ENCODE measurements around the gene CSK.

Gene CSK

DNA sequence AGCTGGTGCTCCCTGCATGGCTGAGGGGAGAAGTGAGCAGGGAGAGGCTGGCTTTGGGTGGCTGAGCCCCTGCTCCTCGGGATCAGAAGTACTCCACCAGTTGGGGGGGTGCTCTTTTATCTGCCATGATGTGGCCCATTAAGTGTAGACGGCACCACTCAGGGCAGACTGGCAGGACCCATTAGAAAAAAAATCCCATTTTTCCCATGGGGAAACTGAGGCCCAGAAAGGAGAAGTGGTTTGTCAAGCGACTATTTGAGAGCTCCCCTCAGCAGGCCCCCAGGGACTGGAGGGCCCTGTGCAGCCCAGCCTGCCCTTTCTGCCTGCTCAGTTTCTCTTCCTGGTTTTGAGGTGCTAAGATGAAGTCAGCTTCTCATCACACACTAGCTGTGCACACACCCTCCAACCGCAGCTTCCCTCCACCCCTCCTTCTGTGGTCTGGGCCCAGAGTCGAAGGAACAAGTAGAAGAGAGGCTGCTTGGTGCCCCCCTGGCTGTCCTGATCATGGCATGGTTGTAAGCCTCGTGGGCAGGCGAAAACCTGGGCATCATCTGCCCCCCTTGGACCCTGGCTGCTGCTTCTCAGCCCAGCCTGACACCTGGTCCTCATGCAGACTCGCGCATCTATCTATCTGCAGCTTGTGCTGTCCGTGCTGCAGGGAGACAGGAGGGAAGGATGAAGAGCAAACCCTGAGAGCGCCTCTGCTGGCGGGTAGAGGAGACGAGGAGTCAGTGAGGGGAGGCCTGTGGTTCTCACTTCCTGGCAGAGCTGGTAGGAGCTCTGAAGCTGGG, 5.6 kb downstream of the CSK start:
- peak; percentile 85 for DNase-seq (ENCODE audit: low read depth)

GRCh38 chr15:74788042-74788682, 6.3 kb downstream of the CSK start:
- no peak for DNase-seq (ENCODE audit: low read depth)

GRCh38 chr15:74788683-74789151, 6.8 kb downstream of the CSK start:
- no peak for DNase-seq (ENCODE audit: low read depth)

DNA sequence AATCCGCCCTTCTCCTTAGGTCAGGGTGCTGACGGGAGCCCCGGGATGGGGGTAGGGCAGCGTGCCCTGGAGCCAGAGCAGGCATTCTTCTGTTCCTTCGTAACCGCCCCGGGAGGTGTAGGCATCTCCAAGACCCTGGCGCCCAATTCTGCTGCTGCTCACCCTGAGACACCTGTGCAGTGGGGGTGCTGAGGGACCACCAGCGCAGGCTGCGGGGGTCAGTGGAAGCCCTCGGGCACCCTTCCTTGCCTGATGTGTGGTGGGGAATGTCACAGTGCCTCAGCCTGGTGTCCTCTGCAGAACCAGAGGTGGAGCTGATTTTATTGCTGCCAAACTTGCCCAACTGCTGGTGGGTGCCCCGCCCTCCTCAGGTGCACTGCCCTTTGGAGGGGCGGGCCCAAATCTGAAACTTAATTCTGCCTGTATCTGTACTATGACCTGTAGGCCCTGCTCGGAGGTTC, 7.3 kb downstream of the CSK start:
- no peak for DNase-seq (ENCODE audit: low read depth)

DNA sequence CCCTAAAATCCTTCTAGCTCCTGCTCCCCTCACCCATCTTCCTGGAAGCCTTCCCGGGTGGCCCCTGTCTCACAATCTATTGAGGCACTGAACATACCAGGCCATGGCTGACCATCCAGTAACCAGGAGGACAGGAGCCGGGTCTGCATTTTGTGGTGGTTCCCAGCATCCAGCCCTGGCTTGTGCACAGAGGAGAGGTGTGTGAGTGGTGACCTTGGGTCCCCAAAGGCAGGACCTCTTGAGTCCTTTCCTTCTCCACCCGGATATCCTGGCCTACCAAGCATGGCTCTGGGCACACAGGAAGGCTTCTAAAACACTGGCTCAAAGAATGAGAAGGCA, 7.8 kb downstream of the CSK start:
- DNase-seq (ENCODE audit: low read depth) = no peak

DNA sequence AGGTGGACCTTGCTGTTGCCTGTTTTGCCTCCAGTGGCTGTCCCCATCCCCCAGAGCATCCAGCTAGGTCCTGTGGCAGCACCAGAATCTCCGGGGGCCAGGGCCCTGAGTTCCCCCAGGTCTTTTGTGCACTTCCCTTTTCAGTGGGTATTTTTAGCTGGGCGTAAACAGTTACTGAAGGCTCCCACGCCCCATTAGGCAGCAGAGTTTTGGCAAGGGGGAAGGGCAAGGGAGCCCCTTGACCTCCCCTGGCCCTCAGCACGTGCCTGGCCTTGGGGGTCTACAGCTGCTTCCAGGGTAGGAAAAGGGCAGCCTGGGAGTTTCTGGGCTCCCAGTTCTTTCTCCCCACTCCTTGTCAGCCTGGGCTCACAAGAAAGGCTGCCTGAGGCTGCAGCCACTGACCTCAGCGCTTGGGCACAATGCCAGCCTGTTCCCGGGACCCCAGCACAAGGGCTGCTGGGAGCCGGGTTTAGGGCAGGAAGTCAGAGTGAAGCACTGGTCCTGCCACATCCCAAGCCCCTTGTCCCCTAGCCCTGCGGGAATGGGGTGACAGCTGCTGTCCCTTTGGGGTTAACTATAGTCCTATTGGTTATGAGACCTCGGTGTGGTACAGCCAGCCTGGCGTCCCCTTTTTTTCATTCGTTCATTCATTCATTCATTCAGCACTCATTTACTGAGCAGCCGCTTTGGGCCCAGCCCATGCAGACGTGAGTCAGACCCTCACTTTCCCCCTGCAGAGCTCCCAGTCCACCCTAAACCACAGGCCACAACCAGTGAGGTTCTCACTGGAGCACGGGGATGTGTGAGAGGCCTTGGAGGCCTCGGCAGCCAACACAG, 8.4 kb downstream of the CSK start:
- DNase-seq (ENCODE audit: low read depth) = peak; percentile 30

DNA sequence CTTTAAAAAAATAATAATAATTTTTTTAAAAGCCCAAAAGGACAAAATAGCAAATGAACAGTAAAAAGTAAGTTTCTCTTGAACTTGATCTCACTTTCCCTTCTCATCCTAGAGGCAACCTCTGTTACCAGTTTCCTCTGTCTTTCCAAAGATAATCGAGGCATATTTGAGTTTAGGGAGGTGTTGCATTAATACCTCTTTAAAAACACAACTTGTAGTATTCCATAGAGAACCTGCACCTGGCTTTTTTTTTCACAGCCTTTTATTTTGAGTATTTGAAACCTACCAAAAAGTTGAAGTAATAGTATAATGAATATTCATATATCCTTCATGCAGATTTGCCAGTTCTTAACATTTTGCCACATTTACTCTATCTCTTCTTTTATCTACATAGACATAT, 9.1 kb downstream of the CSK start:
- no peak for DNase-seq (ENCODE audit: low read depth)

GRCh38 chr15:74791667-74792066, 9.8 kb downstream of the CSK start:
- no peak for DNase-seq (ENCODE audit: low read depth)

- no peak for DNase-seq (ENCODE audit: low read depth)
These were observed 10.5 kb downstream of the CSK start for GRCh38 chr15:74792227-74793016.

GRCh38 chr15:74793135-74794028, 11.5 kb downstream of the CSK start:
- peak; percentile 64 for DNase-seq (ENCODE audit: low read depth)

DNA sequence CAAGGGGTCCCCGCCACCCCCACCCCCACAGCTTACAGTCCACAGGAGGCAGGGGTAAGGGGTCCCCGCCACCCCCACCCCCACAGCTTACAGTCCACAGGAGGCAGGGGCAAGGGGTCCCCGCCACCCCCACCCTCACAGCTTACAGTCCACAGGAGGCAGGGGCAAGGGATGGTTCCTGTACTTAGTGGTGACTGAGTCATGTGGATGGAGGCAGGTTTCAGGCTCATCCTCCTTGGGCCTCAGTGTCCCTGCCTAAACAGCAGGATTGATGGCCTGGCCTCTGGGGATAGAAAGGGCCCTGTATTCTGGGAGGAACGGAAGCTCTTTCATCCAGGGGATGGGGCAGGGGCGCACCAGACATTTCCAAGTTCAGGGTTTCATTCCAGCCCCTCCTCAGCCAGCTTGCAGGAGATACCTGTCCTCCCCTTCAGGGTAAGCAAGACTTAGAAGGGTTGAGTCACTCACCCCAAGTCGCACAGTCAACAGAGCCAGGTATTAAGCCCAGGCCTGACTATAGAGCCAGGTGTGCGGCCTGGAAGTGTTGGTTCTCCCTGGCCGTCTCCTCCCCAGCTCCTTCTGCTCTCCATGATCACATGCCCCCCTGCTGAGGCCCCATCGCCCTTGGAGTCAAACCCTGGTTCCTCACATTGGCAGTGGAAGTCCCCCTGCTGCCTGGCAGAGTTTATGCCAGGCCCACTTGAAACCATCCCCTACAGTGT, 12.5 kb downstream of the CSK start:
- DNase-seq (ENCODE audit: low read depth) = no peak

GRCh38 chr15:74794970-74795349, 13.1 kb downstream of the CSK start:
- no peak for DNase-seq (ENCODE audit: low read depth)

- DNase-seq (ENCODE audit: low read depth) = no peak
These were observed 14.2 kb downstream of the CSK start for GRCh38 chr15:74795966-74796625.

- no peak for DNase-seq (ENCODE audit: low read depth)
These were observed 16.7 kb downstream of the CSK start for GRCh38 chr15:74798388-74799254.

DNA sequence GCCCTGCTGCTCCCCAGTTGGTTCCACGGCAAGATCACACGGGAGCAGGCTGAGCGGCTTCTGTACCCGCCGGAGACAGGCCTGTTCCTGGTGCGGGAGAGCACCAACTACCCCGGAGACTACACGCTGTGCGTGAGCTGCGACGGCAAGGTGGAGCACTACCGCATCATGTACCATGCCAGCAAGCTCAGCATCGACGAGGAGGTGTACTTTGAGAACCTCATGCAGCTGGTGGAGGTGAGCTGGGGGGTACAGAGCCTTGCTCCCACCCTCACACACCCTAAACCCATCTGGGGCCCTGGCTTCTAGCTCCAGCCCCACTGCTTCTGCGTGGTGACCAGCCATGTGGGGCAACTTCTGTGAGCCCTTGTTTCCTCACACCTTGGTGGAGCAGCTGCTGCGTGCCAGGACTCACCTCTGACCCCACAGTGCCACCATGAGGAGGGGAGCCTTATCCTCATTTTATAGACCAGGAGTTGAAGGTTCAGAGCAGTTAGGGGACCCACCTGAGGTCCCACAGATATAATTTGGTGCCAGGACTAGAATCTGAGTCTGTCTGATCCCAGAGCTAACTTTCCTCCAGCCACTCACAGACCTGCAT, 17.5 kb downstream of the CSK start:
- DNase-seq (ENCODE audit: low read depth) = no peak

DNA sequence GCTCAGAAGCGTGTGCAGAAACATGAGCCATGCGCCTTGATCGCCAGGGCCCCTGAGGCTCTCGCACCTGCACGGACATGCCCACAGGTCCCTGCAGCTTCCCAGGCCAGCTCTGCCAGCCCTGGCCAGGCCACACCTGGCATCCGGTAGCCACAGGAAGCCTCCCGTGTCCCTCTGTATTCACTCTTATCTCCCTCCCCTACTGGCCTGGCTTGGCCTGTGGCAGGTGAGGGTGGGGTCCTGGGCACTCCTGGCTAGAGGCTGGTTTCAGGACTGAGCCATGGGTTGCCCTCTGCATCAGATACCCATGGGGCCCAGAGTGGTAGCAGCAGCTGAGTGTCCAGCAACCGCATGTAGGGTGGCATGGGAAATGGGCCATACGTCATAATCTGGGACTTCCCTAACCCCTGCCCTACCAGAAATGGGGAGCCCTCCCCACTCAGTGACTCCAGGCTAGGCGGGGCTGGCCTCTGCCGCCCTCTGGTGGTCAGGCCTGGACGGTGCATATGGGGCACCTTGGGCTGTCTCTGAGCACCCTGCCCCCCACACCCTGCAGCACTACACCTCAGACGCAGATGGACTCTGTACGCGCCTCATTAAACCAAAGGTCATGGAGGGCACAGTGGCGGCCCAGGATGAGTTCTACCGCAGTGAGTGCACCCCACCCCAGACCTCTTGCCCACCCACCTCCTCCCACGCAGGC, 18.1 kb downstream of the CSK start:
- peak; percentile 81 for DNase-seq (ENCODE audit: low read depth)

- no peak for DNase-seq (ENCODE audit: low read depth)
These were observed 18.7 kb downstream of the CSK start for GRCh38 chr15:74800559-74801094.
